HUDEP-2 (cell line): Measurements from ENCODE around the gene HTRA3.

Experiments
- DNase-seq, 76 experiments: peaks; one replicate each; lab custom pipeline; 2025; ENCODE audit not compliant: unreplicated experiment in 76 of 76; lab: John Stamatoyannopoulos, UW

HTRA3 gene

DNA sequence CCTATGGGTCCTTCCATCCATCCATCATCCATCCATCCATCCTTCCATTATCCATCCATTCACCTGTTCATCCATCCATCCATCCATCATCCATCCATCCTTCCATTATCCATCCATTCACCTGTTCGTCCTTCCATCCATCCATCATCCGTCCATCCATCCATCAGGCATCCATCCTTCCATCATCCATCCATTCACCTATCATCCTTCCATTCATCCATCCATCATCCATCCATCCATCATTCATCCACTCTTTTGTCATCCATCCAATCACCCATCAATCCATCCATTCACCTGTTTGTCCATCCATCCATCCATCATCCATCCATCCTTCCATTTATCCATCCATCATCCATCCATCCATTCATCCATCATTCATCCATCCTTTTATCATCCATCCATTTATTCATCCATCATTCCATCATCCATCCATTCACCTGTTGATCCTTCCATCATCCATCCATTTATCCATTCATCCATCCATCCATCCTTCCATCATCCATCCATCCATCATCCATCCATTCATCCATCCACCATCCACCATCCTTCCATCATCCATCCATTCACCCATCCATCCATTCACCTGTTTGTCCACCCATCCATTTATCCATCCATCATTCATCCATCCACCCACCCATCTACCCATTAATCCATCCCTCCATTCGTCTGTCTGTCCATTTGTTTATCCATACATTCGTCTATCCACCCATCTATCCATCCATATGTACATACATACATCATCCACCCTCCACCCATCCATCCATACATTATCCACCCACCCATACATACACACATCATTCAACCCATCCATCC is 35.7 kb upstream of the HTRA3 start:
- DNase-seq: no peak

GRCh38 chr4:8234715-8235114 is 34.8 kb upstream of the HTRA3 start:
- no peak for DNase-seq

DNA sequence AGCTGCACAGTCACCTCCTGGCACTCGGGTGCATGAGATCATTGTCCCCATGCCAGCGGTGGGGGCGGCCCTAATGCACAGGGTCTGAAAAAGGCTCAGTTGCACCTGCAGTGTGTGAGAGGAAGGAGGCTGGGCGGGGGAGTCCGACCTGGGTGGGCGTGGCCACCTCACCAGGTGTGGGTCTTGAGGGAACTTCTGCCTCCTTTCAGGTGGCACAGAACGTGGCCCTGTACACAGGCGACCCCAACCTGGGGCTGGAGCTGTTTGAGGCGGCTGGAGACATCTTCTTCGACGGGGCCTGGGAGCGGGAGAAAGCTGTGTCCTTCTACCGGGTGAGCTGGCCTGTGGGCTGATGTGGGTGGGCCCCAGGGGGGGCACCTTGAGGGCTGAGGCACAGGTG is 34.3 kb upstream of the HTRA3 start:
- DNase-seq: no peak

DNA sequence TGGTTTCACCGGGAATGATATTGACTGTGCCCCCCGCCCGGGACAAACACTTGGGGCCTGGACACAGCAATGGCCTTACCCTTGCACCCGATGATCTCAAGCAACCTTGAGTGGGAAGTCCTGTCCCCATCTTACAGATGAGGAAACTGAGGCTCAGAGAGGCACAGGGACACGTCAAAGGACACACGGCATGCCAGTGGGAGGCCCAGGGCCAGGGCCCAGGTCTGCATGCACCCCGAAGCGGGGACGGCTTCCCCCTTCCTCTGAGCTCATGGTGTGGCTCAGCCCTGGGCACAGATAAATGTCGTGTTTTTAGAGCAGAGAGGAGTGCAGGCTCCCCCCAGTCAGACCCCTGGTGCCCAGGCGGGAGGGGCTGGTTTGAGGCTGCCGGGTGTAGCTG is 33.9 kb upstream of the HTRA3 start:
- no peak for DNase-seq

- no peak for DNase-seq
Measured at GRCh38 chr4:8236106-8236919, 33.2 kb upstream of the HTRA3 start.

DNA sequence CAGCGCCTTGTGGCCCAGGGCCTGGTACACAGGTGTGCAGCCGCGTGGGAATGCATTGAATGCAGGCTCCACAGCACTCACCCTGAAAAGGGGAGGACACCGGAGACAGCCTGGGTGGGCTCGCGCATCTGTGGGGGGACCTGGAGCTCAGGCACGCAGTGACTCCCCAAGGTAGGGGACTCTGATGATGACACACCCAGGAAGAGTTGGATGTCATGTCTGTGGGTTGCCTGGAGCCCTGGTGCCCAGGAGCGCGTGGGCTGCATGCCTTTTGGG is 32.7 kb upstream of the HTRA3 start:
- no peak for DNase-seq

DNA sequence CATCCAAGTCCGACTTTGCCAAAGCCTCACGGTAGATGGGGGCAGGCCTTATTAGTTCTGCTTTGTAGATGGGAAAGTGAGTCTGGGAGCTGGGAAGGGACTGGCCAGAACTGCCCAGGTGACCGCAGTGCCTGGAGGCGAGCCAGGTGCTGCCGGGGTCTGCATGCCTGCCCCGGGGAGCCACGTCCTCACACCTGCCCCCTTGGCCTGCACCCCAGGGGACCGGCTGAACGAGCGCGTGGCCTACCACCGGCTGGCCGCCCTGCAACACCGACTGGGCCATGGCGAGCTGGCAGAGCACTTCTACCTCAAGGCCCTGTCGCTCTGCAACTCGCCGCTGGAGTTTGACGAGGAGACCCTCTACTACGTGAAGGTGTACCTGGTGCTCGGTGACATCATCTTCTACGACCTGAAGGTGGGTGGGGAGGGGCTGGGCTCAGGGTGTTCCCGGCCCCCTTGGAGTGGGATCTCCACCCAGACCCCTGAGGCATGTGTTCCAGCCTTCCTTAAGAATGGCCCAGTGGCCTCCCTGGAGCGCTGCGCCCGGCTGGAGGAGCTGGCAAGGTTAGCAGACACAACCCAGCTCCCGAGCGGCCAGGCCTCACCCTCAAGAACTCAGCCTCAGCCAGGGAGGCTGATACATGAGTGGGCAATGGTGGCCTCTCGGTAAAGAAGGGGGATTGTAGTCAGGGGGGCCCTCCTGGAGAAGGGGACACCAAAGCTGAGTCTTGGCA is 32.1 kb upstream of the HTRA3 start:
- no peak for DNase-seq

DNA sequence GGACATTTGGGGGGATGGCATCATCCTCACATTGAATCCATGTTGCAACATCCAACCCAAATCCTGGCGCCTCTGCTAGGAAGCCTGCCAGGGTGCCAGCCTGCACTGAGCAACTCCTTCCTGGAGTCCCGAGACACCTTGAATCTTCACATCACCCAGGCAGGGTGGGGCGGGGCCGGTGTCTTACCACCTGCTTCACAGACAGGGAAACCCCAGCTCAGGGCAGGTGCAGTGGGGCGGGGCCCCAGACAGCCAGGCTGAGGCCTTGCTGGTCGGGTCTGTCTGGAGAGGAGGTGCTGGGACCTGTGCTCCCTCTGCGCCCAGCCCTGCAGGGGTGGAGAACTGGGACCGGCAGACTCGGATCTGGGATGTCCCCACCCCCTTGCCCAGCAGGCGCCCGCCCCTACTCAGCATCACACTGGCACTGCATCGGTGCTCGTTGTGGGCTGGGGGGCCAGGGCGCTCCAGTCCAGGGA is 31.5 kb upstream of the HTRA3 start:
- no peak for DNase-seq

DNA sequence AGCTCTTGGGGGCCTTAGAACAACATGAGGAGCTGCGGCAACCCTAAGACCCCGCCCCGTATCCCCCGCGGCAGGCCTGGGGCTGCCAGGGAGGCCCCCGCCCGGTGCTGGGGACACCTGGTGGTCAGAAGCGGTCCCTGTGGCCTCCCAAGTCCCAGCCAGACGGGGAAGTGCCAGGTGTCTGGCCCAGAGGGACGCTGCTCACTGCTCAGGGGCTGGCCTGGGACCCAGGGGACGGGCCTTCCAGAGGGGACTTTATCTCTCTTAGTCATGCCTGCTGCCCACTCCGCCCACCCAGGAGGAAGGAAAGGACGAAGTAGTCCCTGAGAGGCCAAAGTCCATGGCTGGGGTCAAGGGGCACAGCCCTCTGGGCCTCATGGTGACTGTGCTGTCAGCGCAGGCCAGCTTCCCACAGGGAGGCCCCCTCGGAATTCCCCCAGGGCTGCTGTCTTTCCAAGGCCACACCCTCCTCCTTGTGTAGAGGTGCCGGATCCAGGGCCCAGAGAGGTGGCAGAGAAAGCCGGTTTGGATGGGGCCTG is 31.0 kb upstream of the HTRA3 start:
- DNase-seq: no peak

DNA sequence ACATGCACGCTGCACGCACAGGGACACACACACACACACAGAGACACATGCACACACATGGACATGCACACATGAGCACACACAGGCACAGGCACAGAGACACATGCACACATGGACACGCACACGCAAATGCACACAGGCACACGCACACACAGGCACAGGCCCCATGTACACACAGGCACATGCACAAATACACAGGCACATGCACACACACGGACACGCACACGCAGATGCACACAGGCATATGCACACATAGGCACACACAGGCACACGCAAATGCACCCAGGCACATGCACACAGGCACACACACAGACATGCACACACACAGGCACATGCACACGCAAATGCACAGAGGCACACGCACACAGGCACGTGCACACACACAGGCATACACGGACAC is 30.3 kb upstream of the HTRA3 start:
- DNase-seq: no peak

DNA sequence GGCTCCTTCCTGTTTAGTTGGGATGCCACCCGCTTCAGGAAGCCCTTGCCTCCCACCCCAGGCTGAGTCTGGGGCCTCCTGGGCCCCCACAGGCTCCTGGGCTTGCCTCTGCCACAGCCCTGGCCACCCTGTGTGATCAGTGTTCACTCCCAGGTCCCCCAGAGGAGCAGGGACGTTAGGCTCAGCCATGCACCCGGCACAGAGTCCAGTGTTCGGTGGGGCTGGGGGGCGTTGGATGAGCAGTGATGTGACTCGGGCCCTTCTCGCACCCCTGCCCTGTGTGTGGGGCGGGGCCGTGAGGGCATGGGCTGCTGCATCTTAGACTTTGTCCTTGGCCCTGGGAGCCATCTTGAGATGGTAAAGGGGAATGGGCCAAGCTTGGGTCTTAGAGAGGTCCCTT is 29.9 kb upstream of the HTRA3 start:
- DNase-seq: no peak

DNA sequence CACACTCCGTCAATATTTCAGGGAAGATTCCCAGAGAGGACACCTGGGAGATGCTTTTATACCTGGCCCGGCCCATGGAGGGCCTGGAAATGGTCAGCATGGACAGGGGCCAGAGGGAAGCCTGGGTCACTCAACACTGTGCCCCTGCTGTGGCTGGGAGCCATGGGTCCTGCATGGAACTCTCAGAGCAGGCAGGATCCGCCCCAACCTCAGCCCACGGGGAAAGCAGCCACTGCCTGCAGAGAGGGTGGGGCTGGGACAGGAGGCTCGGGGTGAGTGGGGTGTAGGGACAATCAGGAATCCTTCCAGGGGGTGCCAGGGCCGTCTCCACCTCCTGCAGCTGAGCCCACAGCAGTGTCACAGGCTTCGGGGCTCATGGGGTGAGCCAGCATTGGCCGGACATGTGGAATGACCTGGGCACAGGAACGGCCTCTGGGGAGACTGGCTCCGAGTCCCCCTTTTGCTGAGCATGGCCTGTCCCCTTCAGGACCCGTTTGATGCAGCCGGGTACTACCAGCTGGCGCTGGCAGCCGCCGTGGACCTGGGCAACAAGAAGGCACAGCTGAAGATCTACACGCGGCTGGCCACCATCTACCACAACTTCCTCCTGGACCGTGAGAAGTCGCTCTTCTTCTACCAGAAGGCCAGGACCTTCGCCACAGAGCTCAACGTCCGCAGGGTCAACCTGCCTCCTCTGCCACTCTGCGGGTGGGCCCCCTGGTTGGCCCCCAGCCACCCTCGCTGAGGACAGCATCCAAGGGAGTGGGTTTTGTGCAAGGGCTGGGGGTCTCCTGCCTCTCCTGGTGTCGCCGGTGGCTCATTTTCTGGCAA is 29.1 kb upstream of the HTRA3 start:
- DNase-seq: no peak

GRCh38 chr4:8241211-8241779 is 28.3 kb upstream of the HTRA3 start:
- no peak for DNase-seq

DNA sequence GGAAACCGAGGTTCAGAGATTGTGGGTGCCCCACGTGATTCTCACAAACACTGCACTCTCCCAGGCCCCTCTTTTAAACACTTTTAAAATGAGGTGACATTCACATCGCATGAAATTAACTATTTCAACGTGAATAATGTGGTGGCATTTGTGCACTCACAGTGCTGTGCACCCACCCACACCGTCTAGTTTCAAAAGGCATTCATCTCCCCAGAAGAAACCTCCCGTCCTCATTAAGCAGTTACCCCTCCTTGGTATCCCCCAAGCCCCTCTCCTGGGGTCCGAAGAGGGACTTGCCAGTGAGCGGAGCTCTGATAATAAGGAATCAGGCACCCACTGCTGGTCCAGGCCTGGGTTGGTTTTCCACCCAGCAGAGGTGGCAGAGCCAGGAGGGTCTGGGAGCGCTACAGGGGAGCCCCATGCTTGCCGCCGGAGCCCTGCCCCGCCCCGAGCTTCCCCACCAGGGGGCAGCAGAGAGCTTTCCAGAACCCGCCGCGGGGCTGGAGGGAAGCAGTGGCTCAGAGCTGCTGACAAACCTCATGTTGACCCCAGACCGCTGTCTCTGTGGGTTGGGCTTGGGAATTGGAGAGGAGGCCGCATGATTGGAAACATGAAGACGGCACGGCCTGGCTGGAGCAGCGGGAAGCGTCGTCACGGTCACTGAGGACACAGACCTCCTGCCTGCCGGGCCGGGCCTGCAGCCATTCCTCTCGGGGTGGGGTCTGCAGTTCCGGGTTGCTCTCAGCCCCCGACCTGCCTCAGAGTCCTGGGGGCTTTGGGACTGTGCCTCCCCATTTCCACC is 27.5 kb upstream of the HTRA3 start:
- DNase-seq: peak in 57 of 76 experiments; percentile 2 to 81 (median 42)

- no peak for DNase-seq
Measured at GRCh38 chr4:8242782-8243560, 26.6 kb upstream of the HTRA3 start.

DNA sequence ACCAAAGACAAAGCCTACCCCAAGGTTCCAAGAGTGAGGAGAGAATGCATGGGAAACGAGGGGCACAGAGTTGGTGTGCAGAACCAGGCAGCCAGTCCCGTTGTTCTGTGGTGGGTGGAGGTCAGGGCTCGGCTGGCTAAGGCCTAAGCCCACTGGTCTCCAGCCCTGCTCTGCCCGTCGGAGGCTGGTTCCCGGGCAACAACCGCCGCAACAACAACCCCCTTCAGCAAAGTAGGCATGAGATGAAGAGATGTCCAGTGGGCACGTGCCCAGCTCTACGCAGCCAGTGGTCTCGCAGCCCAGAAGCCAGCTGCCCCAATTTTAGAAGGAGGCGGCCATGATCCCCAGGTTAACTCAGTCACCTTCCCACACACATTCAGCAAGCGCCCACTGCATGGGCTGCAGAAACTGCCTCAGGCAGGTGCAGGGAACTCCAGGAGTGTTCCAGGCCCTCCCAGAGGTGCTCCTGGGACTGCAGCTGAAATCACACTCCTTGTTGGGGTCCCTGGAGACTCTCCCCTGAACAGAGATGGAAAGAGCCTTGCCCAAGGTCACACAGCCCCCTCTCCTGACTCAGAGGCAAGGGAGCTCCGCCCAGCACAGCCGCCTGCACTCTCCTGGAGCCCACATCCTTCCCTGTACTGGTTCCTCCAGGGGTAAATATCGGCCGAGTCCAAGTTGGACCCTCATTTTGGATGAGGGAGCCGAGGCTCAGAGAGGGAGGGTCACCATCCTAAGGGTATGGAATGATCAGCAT is 25.4 kb upstream of the HTRA3 start:
- DNase-seq: no peak

DNA sequence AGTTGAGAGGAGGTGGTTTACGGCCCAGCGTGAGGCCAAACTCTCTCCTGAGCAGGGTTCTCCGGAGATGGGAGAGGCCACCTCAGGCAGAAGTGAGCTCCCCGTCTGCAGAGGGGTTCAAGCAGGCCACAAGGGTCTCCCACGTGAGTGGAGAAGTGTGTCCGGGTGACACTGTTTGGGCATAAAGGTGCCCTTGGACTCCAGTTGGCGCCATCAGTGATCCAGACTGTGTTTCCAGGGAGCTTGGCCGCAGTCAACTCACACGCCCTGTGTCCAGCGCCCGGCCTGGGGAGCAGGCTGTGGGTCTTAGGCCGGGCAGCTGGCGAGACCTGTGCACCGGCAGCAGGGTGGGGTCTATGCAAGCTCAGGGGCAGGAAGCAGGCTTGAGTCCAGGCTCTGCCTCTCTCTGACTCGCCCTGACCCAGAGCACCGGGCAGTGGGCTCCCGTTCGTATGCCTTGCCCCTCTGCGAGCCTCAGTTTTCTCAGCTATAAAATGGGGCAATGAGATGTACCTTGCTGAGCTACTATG is 24.6 kb upstream of the HTRA3 start:
- DNase-seq: no peak
